NCI-H2171 (cell line): Measurements from ENCODE around the gene WDR17.

Experiments used
- DNase-seq: peaks from one replicate; lab custom pipeline; 2025; lab: John Stamatoyannopoulos, UW

WDR17 gene

DNA sequence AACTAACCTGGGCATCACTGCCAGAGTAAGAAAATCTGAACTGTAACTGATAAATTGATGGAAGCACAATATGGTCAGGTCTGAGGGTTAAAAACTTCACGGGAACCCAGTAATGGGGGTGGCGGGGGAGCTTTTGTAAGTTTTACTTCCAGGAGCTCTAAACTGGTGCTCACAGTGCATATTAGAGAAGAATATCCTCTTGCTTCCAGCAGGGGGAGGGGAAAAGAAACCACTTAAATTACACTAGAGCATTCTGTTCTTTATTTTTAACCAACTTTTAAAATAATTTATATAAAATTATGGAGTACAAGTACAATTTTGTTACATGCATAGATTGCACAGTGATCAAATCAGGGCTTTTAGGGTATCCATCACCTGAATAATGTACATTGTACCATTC, 33.7 kb downstream of the WDR17 start:
- DNase-seq, result no peak

GRCh38 chr4:176102414-176103063, 36.9 kb downstream of the WDR17 start:
- no peak for DNase-seq

DNA sequence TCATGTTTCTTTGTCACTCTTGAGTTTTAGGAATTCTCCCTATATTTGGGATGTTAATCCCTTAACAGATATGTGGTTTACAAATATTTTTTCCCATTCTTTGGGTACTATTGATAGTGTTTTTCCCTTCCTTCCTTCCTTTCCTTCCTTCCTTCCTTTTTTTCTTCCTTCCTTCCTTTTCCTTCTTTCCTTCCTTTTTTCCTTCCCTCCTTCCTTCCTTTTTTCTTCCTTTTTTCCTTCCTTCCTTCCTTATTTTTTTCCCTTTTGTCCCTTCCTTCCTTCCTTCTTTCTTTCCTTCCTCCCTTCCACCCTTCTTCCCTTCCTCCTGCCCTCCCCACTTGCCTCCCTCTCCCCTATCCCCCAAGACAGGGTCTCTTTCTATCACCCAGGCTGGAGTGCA, 42.1 kb downstream of the WDR17 start:
- DNase-seq, result no peak

- no peak for DNase-seq
Measured at GRCh38 chr4:176123710-176124407, 58.2 kb downstream of the WDR17 start.

DNA sequence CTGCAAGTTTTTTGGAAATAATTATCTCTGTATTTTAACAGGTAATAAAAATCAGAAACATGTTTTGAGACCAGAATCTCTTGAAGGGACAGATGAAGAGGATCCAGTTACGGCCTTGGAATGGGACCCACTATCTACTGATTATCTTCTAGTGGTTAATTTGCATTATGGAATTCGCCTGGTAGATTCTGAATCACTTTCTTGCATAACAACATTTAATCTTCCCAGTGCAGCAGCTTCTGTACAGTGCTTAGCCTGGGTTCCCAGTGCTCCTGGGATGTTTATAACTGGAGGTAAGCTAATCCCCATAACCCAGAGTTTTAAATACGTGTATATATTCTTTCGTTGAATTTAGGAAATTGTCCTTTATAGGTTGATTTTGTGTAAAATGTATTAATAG, 59.4 kb downstream of the WDR17 start:
- no peak for DNase-seq

DNA sequence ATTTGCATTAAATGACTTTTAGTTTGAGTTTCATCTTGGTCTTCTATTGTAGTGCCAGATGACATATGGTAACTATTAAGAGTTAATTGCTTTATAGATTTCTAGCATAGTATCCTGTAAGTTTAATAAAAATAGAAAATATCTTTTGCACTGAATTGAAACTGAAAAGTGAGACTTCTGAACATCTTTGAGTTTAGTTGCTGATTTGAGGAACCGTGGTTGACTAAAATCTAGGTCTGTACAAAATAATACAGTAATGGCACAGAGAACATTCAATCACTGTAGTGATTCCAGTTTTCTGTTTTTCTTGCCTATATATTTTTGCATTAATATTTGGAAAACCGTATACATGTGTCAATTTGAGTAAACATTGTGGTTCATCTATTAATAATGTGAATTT, 69.0 kb downstream of the WDR17 start:
- DNase-seq, result no peak

- DNase-seq, result no peak
Measured at GRCh38 chr4:176137631-176138030, 72.0 kb downstream of the WDR17 start.

DNA sequence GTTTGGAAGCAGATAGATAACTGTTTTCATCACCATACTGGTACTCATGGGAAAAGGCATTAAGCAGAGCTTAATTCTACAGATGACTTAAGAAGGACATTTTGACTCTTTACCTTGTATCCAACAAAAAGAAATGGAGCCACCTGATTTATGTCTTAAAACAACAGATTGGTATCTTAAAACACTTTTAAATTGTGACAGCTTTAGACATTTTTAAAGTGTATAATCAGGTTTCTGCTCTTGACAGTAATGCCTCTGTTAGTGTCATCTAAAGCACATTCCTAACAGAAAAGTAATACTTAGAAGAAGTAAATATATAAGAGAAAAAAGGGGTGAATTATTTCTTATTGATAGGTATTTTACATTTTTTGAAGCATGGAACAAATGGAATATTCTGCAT, 73.9 kb downstream of the WDR17 start:
- no peak for DNase-seq

GRCh38 chr4:176142253-176142652, 76.6 kb downstream of the WDR17 start:
- DNase-seq, result no peak

DNA sequence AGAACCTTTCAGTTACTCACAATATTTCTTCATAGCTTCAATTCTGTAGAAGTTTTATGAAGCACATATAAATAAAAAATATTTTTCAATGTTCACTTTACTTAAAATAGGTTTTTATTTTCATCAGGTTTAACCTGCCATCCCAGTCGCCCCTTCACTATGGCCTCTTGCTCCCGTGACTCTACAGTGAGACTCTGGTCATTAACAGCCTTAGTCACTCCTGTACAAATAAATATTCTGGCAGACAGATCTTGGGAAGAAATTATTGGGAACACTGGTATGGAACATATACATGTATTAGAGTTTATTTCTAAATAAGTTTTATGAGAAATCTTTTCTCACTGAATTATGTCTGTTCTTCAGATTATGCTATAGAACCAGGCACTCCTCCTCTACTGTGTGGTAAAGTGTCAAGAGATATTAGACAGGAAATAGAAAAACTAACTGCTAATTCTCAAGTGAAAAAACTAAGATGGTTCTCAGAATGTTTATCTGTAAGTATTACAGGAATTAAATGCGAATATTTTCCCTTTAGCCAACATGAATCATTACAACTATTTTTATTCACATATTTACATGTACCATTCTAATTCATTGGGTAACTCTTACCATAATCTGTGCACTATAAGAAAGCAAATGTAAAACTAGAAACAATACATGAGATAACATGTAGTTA, 84.2 kb downstream of the WDR17 start:
- DNase-seq, result no peak

DNA sequence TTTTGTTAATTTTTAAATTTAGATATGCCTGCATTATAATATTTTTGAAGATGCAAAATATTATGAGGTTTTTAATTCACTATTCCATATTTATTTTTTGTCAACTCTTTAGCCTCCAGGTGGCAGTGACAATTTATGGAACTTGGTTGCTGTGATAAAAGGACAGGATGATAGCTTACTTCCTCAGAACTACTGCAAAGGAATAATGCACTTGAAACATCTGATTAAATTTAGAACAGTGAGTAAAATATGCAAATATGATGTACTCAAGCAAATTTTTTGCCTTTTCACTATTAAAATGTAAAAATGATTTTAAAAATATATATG, 84.7 kb downstream of the WDR17 start:
- DNase-seq, result no peak

GRCh38 chr4:176150704-176151103, 85.1 kb downstream of the WDR17 start:
- DNase-seq, result no peak

- no peak for DNase-seq
Measured at GRCh38 chr4:176153124-176153523, 87.5 kb downstream of the WDR17 start.

- no peak for DNase-seq
Measured at GRCh38 chr4:176156656-176157055, 91.0 kb downstream of the WDR17 start.

- DNase-seq, result no peak
Measured at GRCh38 chr4:176163041-176163440, 97.4 kb downstream of the WDR17 start.

- DNase-seq, result no peak
Measured at GRCh38 chr4:176185051-176185450, 119.4 kb downstream of the WDR17 start.

GRCh38 chr4:176186067-176186466, 120.4 kb downstream of the WDR17 start:
- DNase-seq, result no peak

DNA sequence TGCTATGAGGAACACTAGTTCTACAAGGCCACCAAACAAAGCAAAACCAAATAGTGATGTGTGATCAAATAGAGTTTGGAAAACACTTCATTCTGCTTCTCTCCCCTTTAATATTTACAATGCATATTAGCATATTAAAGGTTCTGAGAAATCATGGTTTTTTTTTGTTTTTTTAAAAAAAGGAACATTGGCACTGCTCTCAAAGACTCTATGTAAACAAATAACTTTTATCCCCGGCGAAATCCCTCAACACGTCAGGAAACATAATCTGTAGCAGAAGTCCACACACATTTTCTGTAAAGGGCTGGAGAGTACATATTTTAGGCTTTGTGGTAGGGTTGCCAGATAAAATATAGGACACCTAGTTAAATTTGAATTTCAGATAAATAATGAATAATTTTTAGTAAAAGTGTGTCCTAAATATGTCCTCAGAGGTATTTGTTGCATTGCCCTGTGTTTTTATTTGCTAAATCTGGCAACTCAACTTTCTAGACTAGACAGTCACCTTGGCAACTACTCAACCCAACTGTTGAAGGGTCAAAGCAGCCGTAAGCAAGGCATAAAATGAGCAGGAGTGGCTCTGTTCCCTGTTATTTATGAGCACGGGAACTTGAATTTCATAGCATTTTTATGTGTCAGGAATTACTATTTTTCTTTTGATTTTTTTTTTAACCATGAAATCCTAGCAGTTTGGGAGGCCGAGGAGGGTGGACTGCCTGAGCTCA, 121.2 kb downstream of the WDR17 start:
- DNase-seq, result no peak

DNA sequence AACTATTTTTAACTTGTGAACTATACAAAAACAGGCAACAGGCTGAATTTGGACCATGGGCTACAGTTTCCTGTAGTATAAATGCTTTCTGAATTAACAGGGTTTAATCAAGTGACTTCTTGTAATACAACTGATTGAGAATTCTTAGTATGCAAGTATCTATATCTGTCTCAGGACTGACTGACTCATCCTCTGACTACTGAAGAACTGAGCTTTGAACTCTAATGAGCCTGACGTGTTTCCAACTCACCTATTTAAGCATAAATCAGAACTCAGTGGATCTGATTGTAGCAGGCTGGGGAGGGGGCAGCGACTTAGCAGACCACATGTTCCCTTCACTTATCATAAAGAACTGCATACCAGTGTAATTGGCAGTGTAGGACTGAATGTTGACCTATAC, 122.0 kb downstream of the WDR17 start:
- no peak for DNase-seq

- no peak for DNase-seq
Measured at GRCh38 chr4:176188654-176189053, 123.0 kb downstream of the WDR17 start.

GRCh38 chr4:176189891-176190795, 124.5 kb downstream of the WDR17 start:
- DNase-seq, result no peak

DNA sequence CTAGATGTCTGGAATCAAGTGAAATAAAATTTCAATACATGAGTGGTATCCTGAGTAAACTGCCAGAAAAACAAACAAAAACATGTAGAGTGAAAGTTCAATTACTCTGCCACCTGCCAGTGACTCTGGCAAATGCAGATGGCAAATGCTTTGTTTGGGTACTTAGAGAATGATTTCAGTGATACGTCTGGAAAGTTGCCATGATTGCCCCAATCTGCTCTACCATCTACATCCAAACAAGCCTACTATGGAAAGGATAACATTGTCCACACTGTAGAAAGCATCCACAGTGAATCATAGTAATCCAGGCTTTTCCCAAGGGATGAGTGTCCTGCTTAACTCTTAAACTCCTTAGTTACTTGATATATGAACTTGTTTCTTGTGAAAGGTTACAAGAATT, 126.3 kb downstream of the WDR17 start:
- peak; percentile 47 for DNase-seq
